ENCODE results near the gene OR6C70.
"Not testable (repeated sequence)": the region's sequence is repeated elsewhere in the genome, so short reads cannot be mapped to it uniquely, and the experiment has no call there.

OR6C70 gene

DNA sequence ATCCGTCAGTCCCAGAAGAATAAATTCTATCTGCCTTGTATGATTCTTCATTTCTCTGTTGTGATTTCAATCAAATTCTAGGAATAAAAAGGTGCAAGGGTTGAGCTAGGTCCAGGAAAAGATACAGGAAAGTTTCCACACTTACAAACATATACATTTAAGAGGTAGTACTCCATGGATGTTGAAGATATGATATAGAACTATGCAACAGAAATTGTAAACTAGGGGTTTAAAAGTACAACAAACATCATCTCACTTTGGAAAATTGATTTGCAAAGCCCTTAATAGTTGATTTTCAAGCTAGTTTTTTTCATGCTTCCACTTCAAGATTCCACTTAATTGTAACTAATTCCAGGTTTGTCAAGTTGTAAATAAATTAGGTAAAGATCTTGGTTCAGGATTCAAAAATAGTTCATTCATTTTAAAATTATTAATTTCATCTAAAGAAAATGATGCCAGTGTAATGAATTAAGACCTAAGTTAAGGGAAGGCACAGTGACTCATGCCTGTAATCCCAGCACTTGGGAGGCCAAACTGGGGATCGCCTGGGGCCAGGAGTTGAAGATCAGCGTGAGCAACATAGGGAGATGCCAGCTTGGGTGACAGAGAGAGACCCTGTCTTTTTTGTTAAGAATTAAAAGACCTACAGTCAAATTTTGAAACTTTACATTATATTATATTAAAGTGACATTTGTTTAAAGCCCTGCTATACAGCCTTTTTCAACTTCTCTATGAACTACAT, at the start of gene OR6C70:
TSS of gene OR6C70 (minus strand) at position 51 of the 742 bp plus-strand sequence. CDS start at position 51, 0 bp downstream.
- DNase-seq: no peak

DNA sequence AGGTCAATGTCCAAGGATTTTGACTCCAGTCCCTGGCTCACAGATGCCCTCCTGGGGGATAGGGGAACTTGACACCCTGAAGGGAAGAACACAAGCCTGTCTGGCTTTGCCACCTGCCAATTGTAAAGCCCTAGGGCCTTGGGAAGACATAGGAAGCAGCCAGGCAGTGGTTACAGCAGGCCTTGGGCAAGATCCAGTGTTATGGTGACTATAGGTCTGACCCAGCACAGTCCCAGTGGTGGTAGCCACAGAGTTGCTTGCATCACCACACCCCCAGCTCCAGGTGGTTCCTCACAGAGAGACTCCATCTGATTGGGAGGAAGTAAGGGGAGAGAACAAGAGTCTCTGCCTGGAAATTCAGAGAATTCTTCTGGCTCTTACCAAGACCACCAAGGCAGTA, 46.5 kb upstream of the OR6C70 start:
- no peak for DNase-seq

DNA sequence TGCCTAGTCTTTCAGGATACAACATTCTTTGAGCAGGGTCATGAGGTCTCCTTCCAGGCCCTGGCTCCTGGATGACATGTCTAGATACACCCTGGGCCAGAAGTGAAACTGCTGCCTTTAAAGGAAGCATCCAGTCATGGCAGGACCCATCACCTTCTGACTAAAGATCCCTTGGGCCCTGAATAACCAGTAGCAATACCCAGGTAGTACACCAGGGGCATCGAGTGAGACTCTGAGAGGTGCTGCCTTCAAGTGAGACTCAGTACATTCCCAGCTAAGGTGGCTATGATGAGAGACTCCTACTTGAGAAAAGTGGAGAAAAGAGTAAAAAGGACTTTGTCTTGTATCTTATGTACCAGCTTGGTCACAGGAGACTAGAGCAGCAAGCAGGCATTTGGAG, 45.8 kb upstream of the OR6C70 start:
- no peak for DNase-seq

DNA sequence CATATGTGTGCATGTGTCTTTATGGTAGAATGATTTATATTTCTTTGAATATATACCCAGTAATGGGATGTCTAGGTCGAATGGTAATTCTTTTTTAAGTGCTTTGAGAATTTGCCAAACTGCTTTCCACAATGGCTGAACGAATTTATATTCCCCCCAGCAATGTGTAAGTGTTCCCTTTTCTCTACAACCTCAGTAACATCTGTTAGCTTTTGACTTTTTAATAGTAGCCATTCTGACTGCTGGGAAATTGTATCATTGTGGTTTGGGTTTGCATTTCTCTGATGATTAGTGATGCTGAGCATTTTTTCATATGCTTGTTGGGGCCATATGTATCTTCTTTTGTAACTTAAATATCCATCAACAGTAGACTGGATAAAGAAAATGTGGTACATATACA, 31.7 kb upstream of the OR6C70 start:
- no peak for DNase-seq

DNA sequence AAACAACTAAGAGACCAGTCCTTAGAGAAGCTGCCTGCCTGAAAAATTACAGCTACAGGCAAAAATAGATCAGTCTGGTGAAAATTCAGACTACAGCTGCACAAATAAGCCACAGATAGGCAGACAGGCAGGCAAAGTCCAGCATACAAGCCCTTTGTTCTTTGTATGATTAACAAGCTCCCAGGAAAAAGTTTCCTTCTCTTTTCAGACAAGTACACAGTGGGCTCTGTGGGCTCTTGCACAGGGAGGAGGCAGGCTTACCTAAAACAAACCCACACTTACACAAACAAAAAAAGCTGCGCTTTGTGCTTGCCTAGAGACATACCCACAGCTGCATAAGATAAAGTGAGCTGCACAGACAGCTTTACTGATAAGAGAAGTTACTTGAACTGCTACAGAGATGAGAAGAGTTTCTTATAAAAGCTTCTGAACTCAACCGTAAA, 29.9 kb upstream of the OR6C70 start:
- DNase-seq: no peak

DNA sequence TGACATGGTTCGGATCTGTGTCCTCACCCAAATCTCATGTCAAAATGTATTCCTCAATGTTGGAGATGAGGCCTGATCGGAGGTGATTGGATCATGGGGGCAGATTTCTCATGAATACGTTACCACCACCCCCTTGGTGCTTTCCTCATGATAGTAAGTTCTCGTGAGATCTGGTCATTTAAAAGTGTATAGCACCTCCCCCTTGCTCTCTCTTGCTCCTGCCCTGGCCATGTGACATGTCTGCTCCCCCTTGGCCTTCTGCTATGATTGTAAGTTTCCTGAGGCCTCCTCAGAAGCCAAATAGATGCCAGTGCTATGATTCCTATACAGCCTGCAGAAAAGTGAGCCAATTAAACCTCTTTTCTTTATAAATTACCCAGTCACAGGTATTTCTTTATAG, 29.3 kb upstream of the OR6C70 start:
- DNase-seq: no peak

DNA sequence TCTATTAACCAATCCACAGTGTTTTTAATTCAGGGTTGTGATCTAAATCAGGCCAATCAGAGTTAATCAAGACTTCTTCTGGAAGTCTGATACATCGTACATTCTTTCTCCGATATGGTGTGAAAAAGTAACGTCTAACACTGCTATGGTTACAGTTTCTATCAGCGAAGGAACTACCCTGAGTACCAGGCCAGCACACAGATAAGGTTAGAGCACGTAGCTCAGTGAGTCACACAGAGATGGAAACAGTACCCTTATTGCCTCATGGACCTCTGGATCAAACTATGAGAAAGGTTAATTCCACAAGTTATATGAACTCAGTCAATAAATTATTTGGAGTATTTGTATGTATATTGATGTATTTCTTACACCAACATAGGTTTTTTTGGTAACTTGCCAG, 25.6 kb upstream of the OR6C70 start:
- no peak for DNase-seq

DNA sequence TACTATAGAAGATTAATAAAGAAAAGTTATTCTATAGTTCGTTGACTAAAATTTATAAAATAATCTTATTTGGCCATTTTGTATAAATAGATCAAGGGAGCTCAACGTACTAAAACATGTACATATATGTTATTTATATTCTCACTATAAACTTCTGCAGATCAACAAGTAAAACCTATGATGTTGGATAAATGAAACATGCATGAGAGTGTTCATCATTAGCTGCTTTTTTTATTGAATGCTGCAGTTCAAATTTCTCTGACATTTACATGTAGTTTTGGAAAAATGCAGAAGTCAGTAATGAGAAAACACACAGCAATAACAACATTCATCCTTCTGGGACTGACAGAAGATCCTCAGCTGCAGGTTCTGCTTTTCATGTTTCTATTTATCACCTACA, 22.1 kb upstream of the OR6C70 start, which contains the start of gene OR6C68:
TSS of gene OR6C68 (plus strand) at position 301 of the 400 bp plus-strand sequence. CDS start at position 301, 0 bp downstream.
- no peak for DNase-seq

DNA sequence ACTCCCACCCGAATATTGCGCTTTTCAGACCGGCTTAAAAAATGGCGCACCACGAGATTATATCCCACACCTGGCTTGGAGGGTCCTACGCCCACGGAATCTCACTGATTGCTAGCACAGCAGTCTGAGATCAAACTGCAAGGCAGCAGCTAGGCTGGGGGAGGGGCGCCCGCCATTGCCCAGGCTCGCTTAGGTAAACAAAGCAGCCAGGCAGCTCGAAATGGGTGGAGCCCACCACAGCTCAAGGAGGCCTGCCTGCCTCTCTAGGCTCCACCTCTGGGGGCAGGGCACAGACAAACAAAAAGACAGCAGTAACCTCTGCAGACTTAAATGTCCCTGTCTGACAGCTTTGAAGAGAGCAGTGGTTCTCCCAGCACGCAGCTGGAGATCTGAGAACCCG, 14.3 kb upstream of the OR6C70 start:
- not testable (repeated sequence) for DNase-seq

DNA sequence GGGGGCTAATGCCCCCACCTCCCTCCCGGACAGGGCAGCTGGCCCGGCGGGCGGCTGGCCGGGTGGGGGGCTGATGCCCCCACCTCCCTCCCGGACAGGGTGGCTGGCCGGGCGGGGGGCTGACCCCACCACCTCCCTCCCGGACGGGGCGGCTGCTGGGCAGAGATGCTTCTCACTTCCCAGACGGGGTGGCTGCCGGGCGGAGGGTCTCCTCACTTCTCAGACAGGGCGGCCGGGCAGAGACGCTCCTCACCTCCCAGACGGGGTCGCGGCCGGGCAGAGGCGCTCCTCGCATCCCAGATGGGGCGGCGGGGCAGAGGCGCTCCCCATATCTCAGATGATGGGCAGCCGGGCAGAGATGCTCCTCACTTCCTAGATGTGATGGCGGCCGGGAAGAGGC, 9.2 kb upstream of the OR6C70 start:
- DNase-seq: not testable (repeated sequence)

DNA sequence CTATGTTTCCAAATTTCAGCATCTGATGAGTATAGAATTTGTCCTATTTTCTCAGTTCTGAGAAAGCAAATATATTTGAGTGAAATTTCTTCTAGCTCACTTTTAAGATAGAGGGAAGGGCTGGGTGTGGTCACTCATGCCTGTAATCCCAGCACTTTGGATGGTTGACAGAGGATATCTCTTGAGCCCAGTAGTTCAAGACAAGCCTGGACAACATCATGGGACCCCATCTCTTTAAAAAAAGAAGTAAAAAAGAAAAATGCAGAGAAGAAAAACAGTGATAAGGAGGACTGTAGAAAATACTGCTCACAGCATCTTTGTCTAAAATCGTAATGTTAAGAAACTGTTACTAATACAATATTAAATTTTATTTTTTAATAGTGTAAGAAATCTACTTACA, 2.3 kb upstream of the OR6C70 start:
- no peak for DNase-seq

DNA sequence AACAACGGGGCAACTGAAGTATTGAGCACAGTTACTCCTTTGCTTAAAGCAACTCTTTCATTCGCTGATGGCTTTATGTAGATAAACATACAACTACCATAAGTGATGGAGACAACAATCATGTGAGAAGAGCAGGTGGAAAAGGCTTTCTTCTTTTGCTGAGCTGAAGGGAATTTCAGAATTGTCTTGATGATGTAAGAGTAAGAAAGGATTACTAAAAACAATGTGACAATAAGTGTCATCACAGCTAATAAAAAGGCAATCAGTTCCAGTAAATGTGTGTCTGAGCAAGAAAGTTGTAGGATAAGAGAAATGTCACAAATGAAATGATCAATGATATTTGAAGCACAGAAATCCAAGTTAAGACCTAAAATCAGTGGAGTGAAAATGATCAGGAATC, 647 bp downstream of the OR6C70 start:
- no peak for DNase-seq

DNA sequence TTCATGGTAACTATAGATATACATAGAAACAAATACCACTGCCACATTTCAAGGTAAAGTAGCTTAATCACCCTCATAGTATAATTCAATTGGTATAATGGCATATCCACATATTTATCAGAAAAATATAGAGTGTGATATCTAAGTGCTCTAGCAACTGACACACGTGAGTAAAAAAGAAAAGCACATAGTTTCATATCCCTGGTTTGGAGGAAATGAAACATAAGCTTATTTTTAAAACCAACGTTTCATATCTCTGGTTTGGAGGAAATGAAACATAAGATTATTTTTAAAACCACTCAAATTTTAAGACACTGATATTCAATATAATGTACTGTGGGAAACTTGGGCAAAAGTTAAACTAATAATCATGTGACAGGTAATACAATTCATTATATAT, 2.1 kb downstream of the OR6C70 start:
- no peak for DNase-seq

DNA sequence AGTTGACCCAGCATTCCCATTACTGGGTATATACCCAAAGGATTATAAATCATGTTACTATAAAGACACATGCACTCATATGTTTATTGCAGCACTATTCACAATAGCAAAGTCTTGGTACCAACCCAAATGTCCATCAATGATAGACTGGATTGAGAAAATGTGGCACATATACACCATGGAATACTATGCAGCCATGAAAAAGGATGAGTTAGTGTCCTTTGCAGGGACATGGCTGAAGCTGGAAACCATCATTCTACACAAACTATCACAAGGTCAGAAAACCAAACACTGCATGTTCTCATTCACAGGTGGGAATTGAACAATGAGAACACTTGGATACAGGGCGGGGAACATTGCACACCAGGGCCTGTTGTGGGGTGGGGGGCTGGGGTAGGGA, 5.0 kb downstream of the OR6C70 start:
- not testable (repeated sequence) for DNase-seq

DNA sequence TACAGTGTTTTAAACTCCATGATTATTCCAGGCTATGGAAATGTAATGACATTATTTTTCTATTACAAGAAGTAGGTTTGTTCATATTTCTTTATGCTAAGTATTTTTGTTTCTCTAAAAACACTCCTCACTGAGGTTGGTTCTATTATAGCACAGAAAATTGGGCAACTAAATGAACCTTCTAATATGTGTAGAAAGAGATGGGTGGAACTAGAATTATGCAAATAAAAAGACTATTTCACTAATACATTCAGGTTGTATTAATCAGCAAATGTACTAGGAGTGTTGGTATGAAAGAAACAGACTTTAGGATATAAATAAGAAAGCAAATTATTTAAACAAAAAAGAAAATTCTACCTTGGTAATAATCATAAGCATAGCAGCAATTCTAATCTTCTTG, 21.1 kb downstream of the OR6C70 start:
- no peak for DNase-seq

DNA sequence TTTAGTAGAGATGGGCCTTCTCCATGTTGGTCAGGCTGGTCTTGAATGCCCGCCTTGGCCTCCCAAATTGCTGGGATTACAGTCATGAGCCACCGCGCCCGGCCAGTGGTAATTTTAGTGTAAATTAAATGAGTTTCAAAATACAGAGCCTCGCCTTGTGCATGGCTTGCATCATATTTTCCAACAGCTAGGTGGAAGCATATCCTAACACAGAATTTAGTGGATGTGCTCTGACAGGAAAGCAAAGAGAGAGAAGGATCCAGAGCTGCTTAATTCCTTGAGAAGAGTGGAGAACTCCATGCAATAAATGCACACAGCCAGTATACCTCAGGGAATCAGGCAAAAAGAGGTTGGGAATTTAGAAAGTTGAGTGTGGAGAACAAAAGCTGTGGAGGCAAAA, 23.6 kb downstream of the OR6C70 start:
- DNase-seq: no peak

DNA sequence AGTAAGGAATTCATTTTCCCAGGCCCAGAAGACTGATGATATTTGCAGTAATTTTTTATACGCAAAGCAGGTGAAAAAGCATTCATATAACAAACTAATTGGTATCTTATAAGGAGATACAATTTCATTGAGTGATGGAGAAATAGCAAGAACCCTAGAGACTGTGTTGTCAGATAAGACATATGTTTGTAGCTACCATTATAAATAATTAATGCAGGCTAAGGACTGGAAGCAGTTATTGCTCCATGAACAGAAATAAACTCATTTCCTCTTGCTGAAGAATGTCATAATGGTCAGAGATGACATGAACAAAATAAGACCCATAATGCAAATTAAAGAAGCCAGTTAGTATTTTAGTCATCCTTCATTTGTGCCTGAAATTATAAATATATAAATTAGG, 24.6 kb downstream of the OR6C70 start:
- no peak for DNase-seq

DNA sequence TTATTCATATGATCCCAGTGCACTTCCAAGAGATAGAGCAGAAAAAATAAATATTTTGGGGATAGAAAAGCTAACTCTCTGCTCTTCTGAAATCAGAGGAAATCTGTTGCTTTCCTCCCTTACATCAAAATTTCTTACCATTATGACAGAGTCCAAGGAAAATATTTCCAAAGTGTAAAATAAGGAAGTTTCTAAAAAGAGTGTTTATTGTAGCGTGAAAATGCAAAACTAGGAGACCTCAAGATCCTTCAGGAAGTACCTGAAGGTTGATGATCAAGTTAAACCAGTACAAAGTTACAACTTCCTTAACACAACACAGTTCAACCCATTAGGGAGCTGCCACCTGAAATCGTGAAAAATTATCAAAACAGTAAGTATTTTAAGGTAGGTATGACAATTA, 26.2 kb downstream of the OR6C70 start, which contains the start of gene OR6C2:
TSS of gene OR6C2 (plus strand) at position 301 of the 400 bp plus-strand sequence. CDS start 8,138 bp downstream, outside the sequence.
- no peak for DNase-seq

DNA sequence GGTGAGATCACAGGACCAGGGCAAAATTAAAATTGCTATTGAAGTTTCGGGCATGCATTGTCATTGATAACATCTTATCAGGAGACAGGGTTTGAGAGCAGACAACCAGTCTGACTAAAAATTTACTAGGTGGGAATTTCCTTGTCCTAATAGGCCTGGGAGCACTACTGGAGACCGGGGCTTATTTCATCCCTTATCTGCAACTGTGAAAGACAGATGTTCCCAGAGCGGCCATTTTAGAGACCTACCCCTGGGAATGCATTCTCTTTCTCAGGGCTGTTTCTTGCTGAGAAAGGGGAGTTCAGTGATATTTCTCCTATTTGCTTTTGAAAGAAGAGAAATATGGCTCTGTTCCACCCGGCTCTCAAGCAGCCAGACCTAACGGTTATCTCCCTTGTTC, 28.7 kb downstream of the OR6C70 start:
- DNase-seq: not testable (repeated sequence)

DNA sequence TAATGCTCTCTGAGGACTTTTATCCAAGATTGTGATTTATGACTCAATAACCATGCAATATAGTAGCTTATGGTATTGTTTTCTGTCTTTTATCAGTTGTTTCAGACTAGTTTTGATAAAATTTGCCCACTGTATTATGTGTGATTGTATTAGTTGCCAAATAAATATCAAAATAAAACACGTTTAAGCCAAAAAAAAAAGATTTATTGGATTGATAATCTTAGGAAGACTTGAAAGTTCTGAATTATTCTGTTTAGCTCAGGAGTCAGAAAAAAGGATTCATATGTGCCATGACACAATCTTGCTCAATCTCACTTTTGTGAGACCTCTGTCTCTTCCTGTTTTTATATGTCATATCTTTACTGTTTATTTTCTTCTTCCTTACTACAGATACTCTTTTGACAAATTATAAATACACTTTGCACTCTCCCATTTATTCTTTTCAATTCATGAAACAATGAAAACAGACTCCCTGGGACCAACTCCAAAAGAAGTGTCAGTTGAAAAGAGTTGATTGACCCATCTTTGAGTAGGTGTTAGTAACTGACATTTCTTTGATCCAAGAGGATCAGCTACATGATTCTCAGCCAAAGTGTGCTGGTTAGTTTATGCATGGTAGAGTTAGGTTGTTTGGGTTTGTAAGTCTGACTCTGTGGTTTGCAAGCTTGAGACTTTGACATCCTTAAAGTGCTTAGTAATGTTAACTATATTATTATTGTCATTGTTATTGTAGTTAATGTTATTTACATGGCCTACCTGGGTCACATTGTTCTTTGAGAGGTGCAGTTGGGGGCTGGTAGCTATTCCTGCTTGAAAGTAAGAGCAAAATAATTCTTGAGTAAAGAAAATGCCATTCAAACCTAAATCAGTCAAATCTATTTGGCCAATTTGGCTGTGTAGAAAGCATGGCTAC, 41.4 kb downstream of the OR6C70 start:
- no peak for DNase-seq

DNA sequence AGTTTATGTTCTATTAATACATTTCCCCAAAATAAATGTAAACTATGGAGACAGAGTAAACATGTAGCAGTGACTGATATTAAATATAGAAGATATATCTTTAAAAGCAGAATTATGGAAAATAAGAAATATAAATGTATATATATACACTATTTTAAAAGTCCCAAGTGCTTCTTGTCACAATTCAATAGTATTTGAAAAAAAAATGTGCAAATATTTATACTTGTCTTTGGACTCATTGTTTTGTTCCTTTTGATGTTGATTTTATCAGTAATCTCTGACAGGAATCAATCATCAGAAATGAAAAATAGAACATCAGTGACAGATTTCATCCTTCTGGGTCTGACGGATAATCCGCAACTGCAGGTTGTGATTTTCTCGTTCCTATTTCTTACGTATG, 44.0 kb downstream of the OR6C70 start, which contains the start of gene OR6C76:
TSS of gene OR6C76 (plus strand) at position 301 of the 400 bp plus-strand sequence. CDS start at position 301, 0 bp downstream.
- DNase-seq: no peak

DNA sequence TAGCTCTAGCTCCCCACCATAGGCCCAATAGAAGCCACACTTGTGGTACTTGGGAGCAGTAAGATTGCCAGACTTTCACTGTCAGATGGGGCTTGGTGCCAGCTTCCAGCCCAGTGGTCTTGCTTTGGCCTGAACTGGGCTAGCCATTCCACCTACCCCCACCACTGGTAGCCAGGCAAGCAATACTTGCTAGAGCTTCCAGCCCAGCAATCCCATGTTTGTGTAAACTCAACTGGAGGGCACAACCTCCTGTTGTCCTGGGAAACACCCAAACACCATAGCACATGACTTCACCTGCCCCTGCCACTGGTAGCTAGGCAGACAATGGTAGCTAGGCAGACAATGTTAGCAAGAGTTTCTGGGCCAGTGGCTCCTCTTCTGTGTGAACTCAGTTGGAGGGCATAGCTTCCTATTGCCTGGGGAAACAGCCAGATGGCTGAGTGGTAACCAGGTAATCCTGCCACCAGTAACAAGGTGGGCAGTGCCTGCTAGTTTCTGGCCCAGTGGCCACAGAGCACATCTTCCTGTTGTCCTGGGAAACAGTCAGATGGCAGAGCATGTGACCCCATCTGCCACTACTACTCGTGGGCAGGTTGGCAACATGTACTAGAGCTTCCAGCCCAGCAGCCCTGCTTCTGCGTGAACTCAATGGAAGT, 49.5 kb downstream of the OR6C70 start:
- DNase-seq: no peak

All from HCEC 1CT (cell line).